H1 (cell line): Measurements from ENCODE around the gene MAVS. TPM values are rescaled to one million over a fixed set of nuclear protein-coding genes. Genes with fewer than 3 reads are reported as not detected.

Source experiments
- CREB1 ChIP-seq: IDR thresholded peaks from 2 replicates; pipeline ENCODE4 v1.6.1; 2012; ENCODE audit warnings: inconsistent platforms
- MAFK ChIP-seq: IDR thresholded peaks from 2 replicates; pipeline ENCODE4 v1.6.1; 2012; ENCODE audit warnings: low read depth, mild to moderate bottlenecking, improper control_type of control experiment, low read length
- RFX5 ChIP-seq: IDR thresholded peaks from 2 replicates; pipeline ENCODE4 v1.6.1; 2011; ENCODE audit warnings: low read depth, low read length, improper control_type of control experiment, borderline replicate concordance
- RXRA ChIP-seq: IDR thresholded peaks from 2 replicates; pipeline ENCODE4 v1.6.1; 2011; ENCODE audit warnings: low read depth, mild to moderate bottlenecking, low read length, moderate library complexity; ENCODE audit not compliant: insufficient read depth
- polyA plus RNA-seq, 7 experiments: library from polyadenylated mRNA; depleted of rRNA in 3 of 7; stranded (reverse) in 5 of 7; unstranded in 2 of 7; fragments of >200 nt in 5 of 7; fragments of 200-250 nt in 2 of 7; gene quantifications; 1 replicate in 5 of 7; 2 replicates in 1 of 7; 4 replicates in 1 of 7; pipeline versions ENCODE4 v1.2.1 to v1.2.3, GENCODE V29; 2011 to 2013; ENCODE audit warnings: missing spikeins in 2 of 7, mixed read lengths in 2 of 7
- total RNA-seq: library from RNA; stranded (reverse); fragmentation: NEBNext Ultra II Directional; extraction: Animal tissue kit (Norgen Biotek cat#: 25700); gene quantifications from 2 replicates; pipeline ENCODE4 v1.2.1, GENCODE V29; 2021

MAVS gene
- total and polyA plus RNA-seq, 2 of the 8 experiments (the other 6 are each of a cell fraction or from before 2014, with no cell fraction given) = 9.9 to 24.3 TPM

DNA sequence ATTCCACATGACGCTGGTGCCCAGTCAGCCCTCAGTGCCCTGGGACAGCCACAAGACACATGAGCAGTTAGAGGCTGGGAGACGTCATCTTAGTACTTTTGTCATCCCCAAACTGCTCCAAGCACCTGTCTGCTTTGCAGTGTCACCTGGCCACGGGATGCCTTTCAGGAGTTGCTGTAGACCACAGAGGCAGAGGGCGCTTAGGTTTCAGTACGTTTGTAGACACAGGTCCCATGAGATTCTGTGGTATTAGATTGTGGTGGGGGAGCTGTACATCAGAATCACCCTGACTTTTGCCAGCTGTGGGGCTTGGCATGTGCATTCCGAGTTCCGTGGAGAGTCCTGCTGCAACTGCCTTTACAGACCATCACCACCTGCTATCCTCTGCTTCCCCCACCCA is 16.7 kb downstream of the MAVS start (continued):
- TF ChIP-seq RXRA (no peak), RFX5 (no peak), MAFK (no peak), CREB1 (no peak)
